Testis (tissue), 2 donors: Measurements from ENCODE around the gene ZFP36L2.

ENCODE experiments used
- CTCF ChIP-seq, 3 experiments: fragments of 450-650 bp in 2 of 3; fragments of 200-600 bp in 1 of 3; sonication (generic) in 1 of 3; IDR thresholded peaks; one replicate each; pipeline ENCODE4 v1.5.1; 2016 to 2019; ENCODE audit warnings: antibody characterized with exemption in 3 of 3, mild to moderate bottlenecking in 2 of 3, moderate library complexity in 1 of 3
- POLR2A ChIP-seq: fragments of 450-650 bp; IDR thresholded peaks from one replicate; pipeline ENCODE4 v1.6.1; 2017; ENCODE audit warnings: antibody characterized with exemption, mild to moderate bottlenecking, moderate library complexity

DNA sequence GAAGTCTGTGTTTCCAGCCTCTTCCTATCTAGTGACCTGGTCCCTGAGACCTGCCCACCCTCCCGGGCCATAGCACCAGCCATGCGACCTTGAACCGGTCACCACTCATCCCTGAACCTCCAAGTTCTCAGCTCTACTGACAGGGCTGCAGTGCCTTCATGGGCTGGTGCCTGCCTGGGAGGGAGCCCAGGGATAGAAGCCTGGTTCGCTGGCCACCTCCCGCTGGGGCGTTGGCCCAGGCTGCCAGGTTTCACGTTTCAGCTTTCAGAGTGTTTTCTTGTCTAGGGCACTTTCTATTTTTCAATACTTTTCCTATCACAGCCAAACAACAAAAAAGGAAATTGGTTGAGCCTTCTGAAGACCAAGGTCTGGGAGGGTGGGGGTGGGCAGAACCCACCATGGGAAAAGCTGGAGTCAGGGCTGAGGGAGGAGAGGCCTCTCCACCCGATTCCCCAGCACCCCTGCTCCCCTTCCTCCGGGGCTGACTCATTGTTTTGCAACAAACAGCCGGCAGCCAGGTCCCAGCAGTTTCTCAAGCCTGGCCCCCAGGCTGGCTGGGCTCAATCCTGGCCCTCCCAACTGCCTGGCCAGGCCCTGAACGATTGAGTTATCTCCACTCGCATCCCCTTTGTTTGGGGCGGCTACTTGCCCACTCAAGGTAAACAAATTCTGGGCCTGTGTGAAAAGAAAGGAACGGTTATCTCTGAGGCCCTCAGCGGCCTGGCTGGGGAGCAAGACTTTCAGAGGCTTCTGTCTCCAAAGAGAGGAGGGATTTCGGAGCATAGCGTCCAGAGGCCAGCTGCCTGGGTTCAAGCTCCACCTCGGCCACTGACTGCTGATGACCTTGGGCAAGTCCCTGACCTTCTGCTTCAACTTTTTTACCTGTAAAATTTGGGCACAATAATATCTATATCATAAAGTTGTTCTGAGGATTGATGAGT, 47.5 kb downstream of the ZFP36L2 start:
- no peak for TF ChIP-seq CTCF (IDR thresholded peaks at IDR 0.05)
- no peak for TF ChIP-seq POLR2A
